ENCODE measurements around the gene AFF3. TPM values are rescaled to one million over a fixed set of nuclear protein-coding genes. Genes with fewer than 3 reads are reported as not detected.

The AFF3 gene
- polyA plus RNA-seq, 1 donor (not counting 4 experiments of a cell fraction or from before 2014, with no cell fraction given): not detected

GRCh38 chr2:99824758-99825157 is 317.6 kb downstream of the AFF3 start:
- FAIRE-seq (no peak), DNase-seq (ENCODE audit: low read depth, low spot score) (no peak)
- H3K9ac ChIP-seq (ENCODE audit: control insufficient read depth, extremely low read depth, insufficient read depth, low read length): no peak overlapping the region
- H4K20me1 ChIP-seq (ENCODE audit: control insufficient read depth, extremely low read depth, insufficient read depth, low read length): no peaks in the 10 kb centered on the region
- dilution Hi-C loops (cut with MboI; ENCODE audit: extremely low pct_ligation_motif_present, low sequenced_read_pairs): no loop called here
- H3K79me2 ChIP-seq (ENCODE audit: control insufficient read depth, insufficient read depth, low read length): no peaks in the 10 kb centered on the region
- no peaks in the 10 kb centered on the region for H3K9me3 ChIP-seq (ENCODE audit: control insufficient read depth, low read depth, low read length)
- H3K36me3 ChIP-seq (ENCODE audit: control insufficient read depth in 2 of 2, extremely low read depth in 1 of 2, insufficient read depth in 2 of 2, low read length in 2 of 2): no peaks in the 10 kb centered on the region
- TF ChIP-seq EZH2 (IDR thresholded peaks at IDR 0.05; ENCODE audit: low read length): no peak
- H3K9me1 ChIP-seq (ENCODE audit: control insufficient read depth, extremely low read depth, insufficient read depth, low read length): no peaks in the 10 kb centered on the region
- no peak overlapping the region for H3K4me3 ChIP-seq (ENCODE audit: control insufficient read depth in 2 of 3, extremely low read depth in 1 of 3, insufficient read depth in 2 of 3, low read depth in 1 of 3, low read length in 3 of 3)
- no peak overlapping the region for H3K4me2 ChIP-seq (ENCODE audit: control insufficient read depth, extremely low read depth, insufficient read depth, low read depth, low read length)
- H3K4me1 ChIP-seq (ENCODE audit: control insufficient read depth, extremely low read depth, insufficient read depth, low read length): no peaks in the 10 kb centered on the region
- H3K27me3 ChIP-seq (ENCODE audit: control insufficient read depth, extremely low read depth, insufficient read depth, low read length): no peaks in the 10 kb centered on the region
- H2AFZ ChIP-seq (ENCODE audit: control insufficient read depth, low read length): no peak overlapping the region
- H3K27ac ChIP-seq (ENCODE audit: control insufficient read depth, insufficient read depth, low read length): no peak overlapping the region

DNA sequence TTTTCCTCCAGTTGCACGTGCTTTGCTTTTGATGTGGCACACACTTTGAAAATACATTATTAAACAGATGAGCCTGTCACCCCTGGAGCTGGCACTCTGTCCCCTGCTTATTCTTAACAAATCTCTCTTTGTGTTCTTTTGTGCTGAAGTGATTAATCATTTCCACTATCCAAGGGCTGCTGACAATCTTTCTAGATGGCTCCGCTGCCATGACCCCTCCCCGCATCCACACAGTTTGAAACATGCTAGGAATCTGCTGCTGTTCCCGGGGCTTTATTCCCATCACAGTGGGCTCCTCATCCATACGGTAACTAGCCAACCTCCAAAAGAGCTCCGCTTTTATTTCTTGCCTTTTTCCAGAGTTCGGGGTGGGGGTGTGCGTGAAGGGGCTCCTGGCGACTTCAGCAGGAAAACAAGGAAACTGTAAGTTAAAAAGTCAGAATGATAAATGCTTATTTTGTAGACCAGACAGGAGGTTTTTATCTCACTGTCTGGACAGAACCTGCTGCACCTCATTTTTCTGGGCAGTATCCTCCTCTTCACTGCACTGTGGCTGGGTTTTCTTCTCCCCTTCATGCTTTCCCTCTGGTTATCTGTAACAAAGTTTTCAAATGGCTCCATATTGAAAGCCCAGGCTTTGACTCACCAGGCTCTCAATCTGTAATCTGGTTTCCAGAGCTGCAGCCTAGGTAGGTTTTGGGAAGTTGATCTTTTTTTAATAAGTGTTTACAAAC is 319.7 kb downstream of the AFF3 start:
- no peak for FAIRE-seq
- Histone ChIP-seq H4K20me1 (ENCODE audit: control insufficient read depth, extremely low read depth, insufficient read depth, low read length) (no peaks in the 10 kb centered on the region), H3K4me3 (ENCODE audit: control insufficient read depth in 2 of 3, extremely low read depth in 1 of 3, insufficient read depth in 2 of 3, low read depth in 1 of 3, low read length in 3 of 3) (no peak overlapping the region), H3K9me3 (ENCODE audit: control insufficient read depth, low read depth, low read length) (no peaks in the 10 kb centered on the region), H2AFZ (ENCODE audit: control insufficient read depth, low read length) (no peak overlapping the region), H3K9me1 (ENCODE audit: control insufficient read depth, extremely low read depth, insufficient read depth, low read length) (no peaks in the 10 kb centered on the region), H3K9ac (ENCODE audit: control insufficient read depth, extremely low read depth, insufficient read depth, low read length) (no peak overlapping the region), H3K27me3 (ENCODE audit: control insufficient read depth, extremely low read depth, insufficient read depth, low read length) (no peaks in the 10 kb centered on the region), H3K36me3 (ENCODE audit: control insufficient read depth in 2 of 2, extremely low read depth in 1 of 2, insufficient read depth in 2 of 2, low read length in 2 of 2) (no peaks in the 10 kb centered on the region), H3K4me1 (ENCODE audit: control insufficient read depth, extremely low read depth, insufficient read depth, low read length) (no peaks in the 10 kb centered on the region), H3K27ac (ENCODE audit: control insufficient read depth, insufficient read depth, low read length) (no peak overlapping the region), H3K79me2 (ENCODE audit: control insufficient read depth, insufficient read depth, low read length) (no peaks in the 10 kb centered on the region), H3K4me2 (ENCODE audit: control insufficient read depth, extremely low read depth, insufficient read depth, low read depth, low read length) (no peak overlapping the region)
- dilution Hi-C loops (cut with MboI; ENCODE audit: extremely low pct_ligation_motif_present, low sequenced_read_pairs): no loop called here
- TF ChIP-seq, protein P1, sequence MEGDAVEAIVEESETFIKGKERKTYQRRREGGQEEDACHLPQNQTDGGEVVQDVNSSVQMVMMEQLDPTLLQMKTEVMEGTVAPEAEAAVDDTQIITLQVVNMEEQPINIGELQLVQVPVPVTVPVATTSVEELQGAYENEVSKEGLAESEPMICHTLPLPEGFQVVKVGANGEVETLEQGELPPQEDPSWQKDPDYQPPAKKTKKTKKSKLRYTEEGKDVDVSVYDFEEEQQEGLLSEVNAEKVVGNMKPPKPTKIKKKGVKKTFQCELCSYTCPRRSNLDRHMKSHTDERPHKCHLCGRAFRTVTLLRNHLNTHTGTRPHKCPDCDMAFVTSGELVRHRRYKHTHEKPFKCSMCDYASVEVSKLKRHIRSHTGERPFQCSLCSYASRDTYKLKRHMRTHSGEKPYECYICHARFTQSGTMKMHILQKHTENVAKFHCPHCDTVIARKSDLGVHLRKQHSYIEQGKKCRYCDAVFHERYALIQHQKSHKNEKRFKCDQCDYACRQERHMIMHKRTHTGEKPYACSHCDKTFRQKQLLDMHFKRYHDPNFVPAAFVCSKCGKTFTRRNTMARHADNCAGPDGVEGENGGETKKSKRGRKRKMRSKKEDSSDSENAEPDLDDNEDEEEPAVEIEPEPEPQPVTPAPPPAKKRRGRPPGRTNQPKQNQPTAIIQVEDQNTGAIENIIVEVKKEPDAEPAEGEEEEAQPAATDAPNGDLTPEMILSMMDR (optimal IDR thresholded peaks at IDR 0.05 in 1 of 3, IDR thresholded peaks at IDR 0.05 in 1 of 3, conservative IDR thresholded peaks at IDR 0.05 in 1 of 3; ENCODE audit: extremely low read depth in 1 of 3, insufficient read depth in 2 of 3, low read length in 3 of 3): no peak
- TF ChIP-seq EZH2 (IDR thresholded peaks at IDR 0.05; ENCODE audit: low read length): no peak
- DNase-seq (ENCODE audit: low read depth, low spot score): no peak

- H3K4me2 ChIP-seq (ENCODE audit: control insufficient read depth, extremely low read depth, insufficient read depth, low read depth, low read length): no peak overlapping the region
- no peak for TF ChIP-seq EZH2 (IDR thresholded peaks at IDR 0.05; ENCODE audit: low read length)
- TF ChIP-seq, protein P1 (optimal IDR thresholded peaks at IDR 0.05 in 1 of 3, IDR thresholded peaks at IDR 0.05 in 1 of 3, conservative IDR thresholded peaks at IDR 0.05 in 1 of 3; ENCODE audit: extremely low read depth in 1 of 3, insufficient read depth in 2 of 3, low read length in 3 of 3): no peak
- dilution Hi-C loops (cut with MboI; ENCODE audit: extremely low pct_ligation_motif_present, low sequenced_read_pairs): no loop called here
- no peaks in the 10 kb centered on the region for H3K4me1 ChIP-seq (ENCODE audit: control insufficient read depth, extremely low read depth, insufficient read depth, low read length)
- H3K9ac ChIP-seq (ENCODE audit: control insufficient read depth, extremely low read depth, insufficient read depth, low read length): no peak overlapping the region
- H3K36me3 ChIP-seq (ENCODE audit: control insufficient read depth in 2 of 2, extremely low read depth in 1 of 2, insufficient read depth in 2 of 2, low read length in 2 of 2): no peaks in the 10 kb centered on the region
- no peaks in the 10 kb centered on the region for H4K20me1 ChIP-seq (ENCODE audit: control insufficient read depth, extremely low read depth, insufficient read depth, low read length)
- no peak overlapping the region for H3K27ac ChIP-seq (ENCODE audit: control insufficient read depth, insufficient read depth, low read length)
- H3K9me3 ChIP-seq (ENCODE audit: control insufficient read depth, low read depth, low read length): no peaks in the 10 kb centered on the region
- H3K4me3 ChIP-seq (ENCODE audit: control insufficient read depth in 2 of 3, extremely low read depth in 1 of 3, insufficient read depth in 2 of 3, low read depth in 1 of 3, low read length in 3 of 3): no peak overlapping the region
- FAIRE-seq (no peak), DNase-seq (ENCODE audit: low read depth, low spot score) (no peak)
- no peaks in the 10 kb centered on the region for H3K9me1 ChIP-seq (ENCODE audit: control insufficient read depth, extremely low read depth, insufficient read depth, low read length)
- no peaks in the 10 kb centered on the region for H3K79me2 ChIP-seq (ENCODE audit: control insufficient read depth, insufficient read depth, low read length)
- H3K27me3 ChIP-seq (ENCODE audit: control insufficient read depth, extremely low read depth, insufficient read depth, low read length): no peaks in the 10 kb centered on the region
- H2AFZ ChIP-seq (ENCODE audit: control insufficient read depth, low read length): no peak overlapping the region
Measured at GRCh38 chr2:99821984-99822383, 320.4 kb downstream of the AFF3 start.

All from keratinocyte (primary cell).